GM21423 (cell line): ENCODE data around the gene P3R3URF.

ENCODE experiments used
- ATAC-seq: cut with Tn5 transposase; IDR thresholded peaks from one replicate; pipeline ENCODE4 v1.9.1; 2021; ENCODE audit warnings: mild to moderate bottlenecking, moderate library complexity; ENCODE audit not compliant: unreplicated experiment

The P3R3URF gene

GRCh38 chr1:46194641-46195193, 18.4 kb upstream of the P3R3URF start:
- no peak for ATAC-seq

DNA sequence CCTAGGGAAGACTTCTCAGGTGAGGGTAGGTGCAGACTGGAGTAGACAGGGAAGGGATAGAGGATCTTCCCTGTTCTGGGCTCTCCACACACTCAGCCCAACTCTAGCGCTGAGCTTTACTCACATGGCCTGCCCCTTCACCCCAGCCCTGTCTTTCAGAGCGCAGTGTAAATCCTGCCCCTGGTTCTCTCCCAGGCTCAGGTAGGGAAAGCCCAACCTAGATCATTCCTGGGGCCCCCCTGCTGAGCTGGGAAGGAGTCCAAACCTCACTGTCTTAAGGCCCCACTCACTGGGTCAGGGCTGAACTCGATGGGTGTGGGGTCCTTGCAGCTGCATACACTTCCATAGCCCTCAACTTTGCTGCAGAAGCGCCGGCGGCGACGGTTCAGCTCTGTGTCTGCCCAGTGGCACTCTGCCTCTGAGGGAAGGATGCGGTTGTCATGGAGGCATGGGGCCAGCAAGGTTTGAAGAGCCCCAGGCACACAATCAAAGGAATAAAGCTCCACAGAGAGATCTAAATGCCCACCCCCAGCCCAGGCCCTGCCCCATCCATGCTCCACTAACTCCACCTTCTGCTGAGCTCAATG, 17.8 kb upstream of the P3R3URF start:
- no peak for ATAC-seq

DNA sequence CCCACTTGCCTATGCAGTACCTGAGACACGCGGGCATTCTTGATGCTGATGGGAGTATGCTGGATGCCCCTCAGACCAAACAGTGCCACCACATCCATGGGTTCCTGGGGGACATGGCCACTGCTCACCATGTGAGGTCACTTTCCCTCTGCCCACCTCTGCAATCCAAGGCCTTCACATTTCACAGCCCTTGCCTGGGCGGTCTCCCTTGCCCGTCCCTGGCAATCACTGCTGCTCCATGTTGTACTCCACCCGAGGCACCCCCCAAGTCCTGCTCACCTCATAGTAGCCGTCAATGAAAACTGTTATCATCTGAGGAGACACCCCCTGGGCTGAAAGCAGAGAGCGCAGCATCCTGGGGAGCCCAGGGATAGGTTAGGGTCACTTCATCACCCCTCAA, 17.0 kb upstream of the P3R3URF start:
- ATAC-seq, result no peak

GRCh38 chr1:46192171-46192570, 15.9 kb upstream of the P3R3URF start:
- no peak for ATAC-seq

- no peak for ATAC-seq
Measured at GRCh38 chr1:46191033-46191701, 14.9 kb upstream of the P3R3URF start.

GRCh38 chr1:46190539-46190938, 14.3 kb upstream of the P3R3URF start:
- ATAC-seq, result no peak

DNA sequence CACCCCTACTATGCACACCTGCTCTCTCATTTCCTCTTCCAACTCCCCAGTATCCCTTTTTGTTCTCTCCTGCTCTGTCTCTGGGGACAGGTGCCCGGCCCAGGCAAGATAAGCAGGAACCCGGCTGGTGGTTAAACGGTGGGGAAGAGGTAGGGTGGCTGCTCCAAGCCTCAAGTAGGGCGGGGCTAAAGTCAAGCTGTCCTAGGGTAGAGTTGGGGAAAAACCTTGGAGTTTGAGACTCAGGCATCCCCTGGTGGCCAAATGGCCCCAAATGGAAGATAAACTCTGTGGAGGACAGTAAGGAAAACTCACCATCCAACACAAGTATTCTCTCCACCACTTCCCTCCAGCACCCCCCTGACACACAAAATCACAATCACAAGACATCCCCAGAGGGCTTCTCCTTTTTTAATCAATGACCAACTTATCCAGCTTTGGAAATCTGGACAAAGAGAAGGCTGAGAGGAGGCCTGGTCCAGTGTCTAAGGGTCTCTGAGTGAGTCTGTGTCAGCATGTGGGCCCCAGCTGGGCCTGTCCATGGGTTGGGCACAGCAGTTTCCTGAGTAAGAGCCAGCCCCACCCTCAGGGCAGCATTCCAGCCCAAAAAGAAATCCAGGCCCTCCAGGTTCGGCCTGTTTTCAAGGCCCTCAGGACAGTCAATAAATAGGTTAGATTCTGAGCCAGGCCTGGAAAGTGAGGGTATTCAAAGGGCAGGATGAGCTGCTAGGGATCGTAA, 12.2 kb upstream of the P3R3URF start:
- ATAC-seq, result no peak

DNA sequence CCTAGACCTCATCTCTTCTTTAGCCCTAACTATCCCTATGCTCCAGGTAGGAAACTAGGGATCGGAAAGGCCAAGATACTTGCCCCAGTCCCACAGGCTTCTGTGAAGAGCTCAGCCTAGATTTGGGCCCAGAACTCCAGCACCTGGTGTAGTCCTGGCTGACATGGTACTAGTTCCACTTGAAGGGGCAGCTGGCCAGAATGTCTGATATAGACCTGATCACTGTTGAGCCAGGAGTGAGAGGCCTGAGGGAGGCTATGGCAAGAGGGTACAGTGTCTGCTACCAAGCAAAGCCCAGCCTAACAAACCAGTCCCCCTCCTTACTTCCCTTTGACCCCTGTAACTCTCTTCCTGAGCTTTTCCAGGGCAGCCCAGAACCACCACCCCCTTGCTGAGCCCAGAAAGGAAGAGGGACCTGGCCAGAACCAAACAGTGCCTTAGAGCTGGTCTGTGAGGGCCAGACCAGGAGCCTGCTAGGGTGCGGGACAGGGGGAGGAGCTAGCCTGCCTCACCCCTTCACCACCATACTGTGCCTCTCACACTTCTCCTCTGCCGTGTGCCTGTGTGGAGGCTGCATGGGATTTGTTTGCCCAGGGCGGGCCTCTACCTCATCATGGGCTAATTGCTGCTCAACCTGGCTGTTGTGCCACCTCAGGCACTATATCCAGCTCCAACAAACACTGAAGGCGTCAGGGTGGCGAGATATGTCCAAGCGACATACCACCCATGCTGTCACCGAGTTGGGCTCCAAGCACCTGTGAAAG, 11.0 kb upstream of the P3R3URF start:
- no peak for ATAC-seq

DNA sequence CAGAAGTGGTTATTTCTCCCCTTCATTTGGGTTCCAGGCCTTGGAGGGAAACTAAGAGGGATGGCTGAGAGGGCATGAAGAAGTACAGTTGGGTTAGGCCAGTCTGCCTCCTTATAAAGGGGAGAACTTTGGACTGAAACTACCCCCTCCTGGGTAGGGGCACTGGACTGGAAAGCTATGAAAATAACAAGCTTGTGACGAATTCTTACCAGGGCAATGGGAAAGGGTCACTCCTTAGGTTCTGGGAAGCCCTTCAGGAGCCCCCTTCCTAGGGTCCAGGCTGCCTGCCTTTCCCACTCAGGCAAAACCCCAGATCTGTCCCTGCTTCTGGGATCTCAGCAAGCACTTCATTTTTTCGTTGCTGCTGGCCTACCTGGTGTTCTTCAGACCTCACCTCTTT, 9.8 kb upstream of the P3R3URF start:
- no peak for ATAC-seq

GRCh38 chr1:46184920-46185658, 8.8 kb upstream of the P3R3URF start:
- no peak for ATAC-seq

DNA sequence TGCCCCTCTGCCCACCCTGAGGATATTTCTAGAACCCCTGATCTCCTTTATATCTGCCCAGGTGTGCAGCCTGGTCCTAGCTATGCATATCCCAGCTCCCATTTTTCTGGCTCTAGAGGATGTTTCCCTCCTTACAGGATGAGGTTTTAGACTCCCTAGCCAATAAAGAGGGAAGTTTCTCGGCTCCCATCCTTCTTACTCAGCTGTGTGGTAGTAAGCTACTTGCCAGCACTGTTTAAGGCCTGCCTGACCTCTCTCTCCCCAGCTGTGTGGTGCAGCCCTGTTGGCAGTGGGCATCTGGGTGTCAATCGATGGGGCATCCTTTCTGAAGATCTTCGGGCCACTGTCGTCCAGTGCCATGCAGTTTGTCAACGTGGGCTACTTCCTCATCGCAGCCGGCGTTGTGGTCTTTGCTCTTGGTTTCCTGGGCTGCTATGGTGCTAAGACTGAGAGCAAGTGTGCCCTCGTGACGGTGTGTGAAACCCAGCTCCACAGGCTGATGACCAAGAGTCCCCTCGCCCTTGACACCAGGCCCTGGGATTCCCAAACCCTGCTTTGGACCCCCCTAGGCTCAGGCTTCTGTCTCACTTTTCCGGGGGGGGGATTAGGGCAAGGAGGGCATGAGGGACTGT, 7.8 kb upstream of the P3R3URF start:
- no peak for ATAC-seq

DNA sequence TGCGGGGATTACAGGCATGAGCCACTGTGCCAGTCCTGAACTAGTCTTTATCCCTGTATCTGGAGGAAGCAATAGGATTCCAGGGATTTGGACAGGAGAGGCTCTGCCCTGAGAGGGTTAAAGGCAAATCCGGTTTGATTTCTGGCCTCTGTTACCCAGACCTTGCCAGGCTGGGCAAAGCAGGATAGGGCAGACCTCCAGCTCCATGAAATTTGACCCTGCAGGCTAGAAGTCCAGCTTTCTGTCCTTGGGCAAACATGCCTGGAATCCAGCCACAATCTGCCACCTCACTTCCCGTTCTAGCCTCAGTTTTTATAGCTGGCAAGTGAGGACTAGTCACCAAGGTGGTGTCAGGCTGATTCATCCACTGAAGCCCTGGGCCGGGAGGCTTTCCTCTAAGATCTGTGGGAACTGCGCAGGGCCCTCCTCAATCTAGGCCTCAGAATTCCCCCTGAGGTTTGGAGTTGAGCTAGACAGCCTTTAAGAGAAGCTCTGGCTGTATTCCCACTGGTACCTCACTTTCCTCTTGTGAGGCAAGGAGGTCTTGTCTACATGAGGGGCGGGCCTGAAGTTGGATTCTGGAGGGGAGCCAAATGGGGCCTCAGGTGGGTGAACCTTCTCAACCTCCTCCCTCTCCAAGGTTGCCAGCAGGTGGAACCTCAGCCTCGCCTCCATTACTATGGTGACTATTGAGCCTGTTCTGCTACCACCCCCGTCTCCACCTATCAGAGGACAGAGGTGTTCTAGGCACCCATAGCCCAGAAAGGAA, 7.0 kb upstream of the P3R3URF start:
- no peak for ATAC-seq

GRCh38 chr1:46181343-46182260, 5.3 kb upstream of the P3R3URF start:
- ATAC-seq, result no peak

DNA sequence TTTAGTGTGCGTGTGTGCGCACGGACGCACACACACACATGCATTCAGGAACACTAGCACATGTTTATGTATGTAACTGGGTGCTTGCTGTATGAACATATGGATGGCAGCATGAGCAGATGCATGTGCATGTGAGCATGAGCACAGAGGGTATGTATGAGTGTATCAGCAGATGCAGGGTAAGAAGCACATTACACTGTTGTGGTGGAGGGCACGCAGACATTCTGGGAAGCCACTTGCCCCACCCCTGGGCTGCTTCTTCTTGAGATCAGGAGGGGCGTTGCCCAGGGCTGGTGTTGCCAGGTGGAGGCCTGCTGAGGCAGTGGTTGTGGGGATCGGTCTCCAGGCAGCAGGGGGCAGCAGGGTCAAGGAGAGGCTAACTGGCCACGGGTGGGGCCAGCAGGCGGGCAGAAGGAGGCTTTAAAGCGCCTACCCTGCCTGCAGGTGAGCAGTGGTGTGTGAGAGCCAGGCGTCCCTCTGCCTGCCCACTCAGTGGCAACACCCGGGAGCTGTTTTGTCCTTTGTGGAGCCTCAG, 3.9 kb upstream of the P3R3URF start:
- ATAC-seq, result no peak

GRCh38 chr1:46179138-46180081, 3.1 kb upstream of the P3R3URF start:
- peak; percentile 47 for ATAC-seq

GRCh38 chr1:46175243-46175642, 1.0 kb downstream of the P3R3URF start:
- no peak for ATAC-seq
